Glomerular visceral epithelial cell (primary cell): ENCODE results near the gene RAB40C.

Source experiments
- DNase-seq: peaks from one replicate; pipeline ENCODE4 v3.0.0-alpha.2; 2016; ENCODE audit errors: extremely low spot score

The RAB40C gene

GRCh38 chr16:631808-632358 is 42.0 kb downstream of the RAB40C start:
- DNase-seq: no peak

GRCh38 chr16:632486-633335 is 42.8 kb downstream of the RAB40C start:
- DNase-seq: no peak

GRCh38 chr16:633336-634050 is 43.6 kb downstream of the RAB40C start:
- no peak for DNase-seq

GRCh38 chr16:634051-634670 is 44.3 kb downstream of the RAB40C start:
- DNase-seq: no peak

GRCh38 chr16:634996-635395 is 45.1 kb downstream of the RAB40C start:
- no peak for DNase-seq

GRCh38 chr16:635573-636205 is 45.8 kb downstream of the RAB40C start:
- no peak for DNase-seq

- peak; percentile 91 for DNase-seq
These were observed 46.6 kb downstream of the RAB40C start, which contains the start of gene METTL26 for GRCh38 chr16:636206-637080. METTL26 (minus strand) TSS chr16:636305; CDS start chr16:636290, 15 bp downstream.

- DNase-seq: peak; percentile 93
These were observed 47.5 kb downstream of the RAB40C start for GRCh38 chr16:637081-638018.

GRCh38 chr16:638034-638543 is 48.2 kb downstream of the RAB40C start:
- DNase-seq: no peak

- no peak for DNase-seq
These were observed 49.0 kb downstream of the RAB40C start for GRCh38 chr16:638836-639235.

- DNase-seq: no peak
These were observed 50.7 kb downstream of the RAB40C start for GRCh38 chr16:640614-641013.

- peak; percentile 75 for DNase-seq
These were observed 51.7 kb downstream of the RAB40C start, which contains the start of gene MCRIP2 for GRCh38 chr16:641326-642188. MCRIP2 (plus strand) TSS chr16:641828; CDS start chr16:641992, 164 bp downstream.

GRCh38 chr16:642189-643049 is 52.6 kb downstream of the RAB40C start:
- DNase-seq: no peak

- DNase-seq: no peak
These were observed 53.1 kb downstream of the RAB40C start for GRCh38 chr16:643050-643368.

GRCh38 chr16:644556-644955 is 54.7 kb downstream of the RAB40C start:
- DNase-seq: no peak

GRCh38 chr16:645852-646678 is 56.2 kb downstream of the RAB40C start:
- no peak for DNase-seq
